ENCODE data around the gene CREBBP.

The CREBBP gene

DNA sequence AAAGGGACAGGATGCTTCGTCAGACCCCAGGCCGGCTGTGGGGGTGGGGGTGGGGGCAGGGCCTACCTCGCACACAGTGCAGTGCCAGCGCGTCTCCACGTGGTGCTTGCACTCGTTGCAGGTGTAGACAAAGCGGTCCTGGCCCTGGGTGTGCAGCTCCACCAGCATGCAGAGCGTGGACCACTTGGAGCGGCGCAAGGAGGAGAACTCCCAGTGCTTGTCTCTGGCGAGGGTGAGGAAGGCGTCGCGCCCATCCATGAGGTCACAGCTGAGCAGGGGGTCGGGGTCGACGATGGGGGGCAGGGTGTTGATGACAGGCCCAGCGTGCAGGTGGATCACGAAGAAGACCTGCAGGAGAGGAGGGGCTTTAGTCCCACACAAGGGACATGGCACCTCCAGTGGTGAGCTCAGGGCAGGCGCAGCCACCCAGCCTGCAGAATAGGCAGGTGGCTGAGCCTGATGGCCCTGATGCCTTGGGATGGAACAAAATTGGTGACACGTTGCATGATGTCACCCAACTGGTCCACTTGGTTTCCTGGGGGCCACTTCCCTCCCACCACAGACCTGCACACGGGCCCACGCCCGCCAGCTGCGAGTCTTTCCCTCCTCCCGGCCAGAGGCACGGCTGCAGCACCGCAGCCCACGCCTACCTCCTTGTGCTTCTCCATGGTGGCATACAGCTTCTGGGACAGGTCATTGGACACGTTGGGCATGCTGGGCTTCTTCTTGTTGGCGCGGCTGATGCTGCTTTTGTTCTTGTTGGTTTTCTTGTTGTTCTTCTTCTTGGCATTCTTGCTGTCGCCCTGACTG is 149.2 kb downstream of the CREBBP start:
- Histone ChIP-seq H3K9me3 (ENCODE audit: low read depth, low read length) (no peaks in the 10 kb centered on the region), H3K36me3 (ENCODE audit: insufficient read depth, low read length) (peaks cover 78% of the 10 kb centered on the region), H3K27ac (no peak overlapping the region), H3K4me3 (no peak overlapping the region), H3K9ac (ENCODE audit: insufficient read length) (no peak overlapping the region)
- TF ChIP-seq EZH2 (IDR thresholded peaks at IDR 0.05), result no peak
- no peak for TF ChIP-seq POLR2AphosphoS5 (IDR thresholded peaks at IDR 0.05; ENCODE audit: borderline replicate concordance, low read depth, low read length)
- TF ChIP-seq FOXP2 (optimal IDR thresholded peaks at IDR 0.05; ENCODE audit: control extremely low read depth, extremely low read length, insufficient read depth), result no peak
- DNase-seq (ENCODE audit: low read depth, low spot score), result no peak

DNA sequence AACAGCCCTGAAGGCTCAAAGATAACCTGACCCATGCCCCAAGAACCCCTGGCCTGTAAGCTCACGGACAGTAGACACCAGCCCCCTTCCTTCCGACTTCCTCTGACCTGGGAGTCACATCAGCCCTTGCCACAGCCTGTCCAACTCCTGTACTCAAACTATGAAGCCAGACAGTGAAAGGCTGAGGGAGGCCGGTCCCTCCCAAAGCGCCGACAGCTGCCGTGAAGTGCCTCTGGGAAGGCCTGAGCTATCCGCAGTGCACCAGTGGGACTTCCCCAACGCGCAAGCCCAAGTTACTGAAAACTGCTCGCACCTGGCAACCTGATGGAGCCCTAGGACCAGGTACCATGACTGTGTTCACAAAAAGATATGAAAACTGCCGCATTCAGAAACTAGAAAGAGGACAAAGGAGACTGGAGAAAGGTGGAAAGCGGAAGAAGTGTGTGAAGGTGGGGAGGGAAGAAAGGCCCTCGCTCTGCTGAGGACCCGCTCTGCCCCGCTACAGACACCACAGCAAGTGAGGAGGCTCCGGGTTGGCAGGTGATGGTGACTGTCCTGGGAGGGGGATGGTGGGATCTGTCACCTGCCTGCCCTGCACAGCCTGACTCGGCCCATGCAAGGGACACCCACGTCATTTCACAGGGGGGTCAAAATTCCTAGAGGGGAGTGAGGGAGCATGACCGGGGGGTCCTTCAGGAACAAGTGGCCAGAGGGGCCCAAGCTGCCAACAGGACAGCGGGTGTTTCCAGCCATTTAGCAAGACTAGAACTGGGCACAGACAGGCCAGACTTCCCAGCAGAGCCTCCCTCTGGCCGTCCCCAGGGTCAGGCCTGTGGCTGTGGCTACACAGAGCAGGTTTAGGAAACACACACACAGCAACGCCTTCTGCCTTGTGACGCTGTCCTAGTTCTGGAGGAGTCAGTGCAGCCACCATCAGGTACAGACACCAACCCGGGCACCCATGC is 150.1 kb downstream of the CREBBP start:
- DNase-seq (ENCODE audit: low read depth, low spot score), result no peak
- H3K27ac ChIP-seq, result no peak overlapping the region
- TF ChIP-seq EZH2 (IDR thresholded peaks at IDR 0.05) (no peak), FOXP2 (optimal IDR thresholded peaks at IDR 0.05; ENCODE audit: control extremely low read depth, extremely low read length, insufficient read depth) (no peak), POLR2AphosphoS5 (IDR thresholded peaks at IDR 0.05; ENCODE audit: borderline replicate concordance, low read depth, low read length) (no peak)
- no peak overlapping the region for H3K9ac ChIP-seq (ENCODE audit: insufficient read length)
- no peaks in the 10 kb centered on the region for H3K9me3 ChIP-seq (ENCODE audit: low read depth, low read length)
- no peak overlapping the region for H3K4me3 ChIP-seq
- H3K36me3 ChIP-seq (ENCODE audit: insufficient read depth, low read length), result peaks cover 69% of the 10 kb centered on the region

DNA sequence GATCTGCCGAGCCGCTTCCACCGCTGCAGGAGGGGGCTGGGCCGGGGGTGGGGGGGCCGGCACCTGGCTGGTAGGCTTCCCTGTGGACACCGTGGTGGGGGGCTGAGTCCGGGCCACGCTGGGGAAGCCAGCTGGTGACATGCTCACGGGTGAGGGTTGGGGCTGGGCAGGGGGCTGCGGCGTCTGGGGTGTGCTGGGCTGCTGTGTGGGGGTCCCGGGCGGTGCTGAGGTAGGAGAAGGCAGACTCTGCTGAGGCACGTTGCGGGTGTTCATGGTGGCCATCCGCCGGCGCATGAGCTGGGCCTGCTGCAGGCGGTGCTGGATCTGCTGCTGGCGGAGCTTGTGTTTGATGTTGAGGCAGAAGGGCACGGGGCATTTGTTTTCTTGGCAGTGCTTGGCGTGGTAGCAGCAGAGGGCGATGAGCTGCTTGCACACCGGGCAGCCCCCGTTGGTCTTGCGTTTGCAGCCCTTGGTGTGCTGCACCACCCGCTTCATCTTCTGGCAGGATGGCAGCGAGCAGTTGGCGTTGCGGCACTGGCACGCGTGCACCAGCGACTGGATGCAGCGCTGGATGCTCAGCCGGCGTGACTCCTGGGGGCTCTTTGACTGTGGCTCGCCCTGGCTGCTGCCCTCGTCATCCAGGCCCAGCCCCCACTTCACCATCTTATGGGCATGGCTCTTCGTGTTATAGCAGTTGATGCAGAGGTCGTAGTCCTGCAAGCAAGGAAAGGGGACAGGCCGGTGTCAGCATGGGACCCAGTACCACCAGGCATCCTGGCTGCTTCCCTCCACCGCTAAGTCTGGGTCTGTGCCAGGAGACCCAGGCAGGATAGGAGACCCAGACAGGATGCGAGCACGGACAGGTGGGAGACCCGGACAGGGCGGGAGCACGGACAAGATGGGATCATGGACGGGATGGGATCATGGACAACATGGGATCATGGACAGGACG is 151.1 kb downstream of the CREBBP start:
- H3K27ac ChIP-seq, result no peak overlapping the region
- no peak for DNase-seq (ENCODE audit: low read depth, low spot score)
- no peak overlapping the region for H3K4me3 ChIP-seq
- H3K9ac ChIP-seq (ENCODE audit: insufficient read length), result no peak overlapping the region
- H3K36me3 ChIP-seq (ENCODE audit: insufficient read depth, low read length), result peaks cover 59% of the 10 kb centered on the region
- no peaks in the 10 kb centered on the region for H3K9me3 ChIP-seq (ENCODE audit: low read depth, low read length)
- TF ChIP-seq POLR2AphosphoS5 (IDR thresholded peaks at IDR 0.05; ENCODE audit: borderline replicate concordance, low read depth, low read length), result no peak
- no peak for TF ChIP-seq FOXP2 (optimal IDR thresholded peaks at IDR 0.05; ENCODE audit: control extremely low read depth, extremely low read length, insufficient read depth)
- TF ChIP-seq EZH2 (IDR thresholded peaks at IDR 0.05), result no peak

DNA sequence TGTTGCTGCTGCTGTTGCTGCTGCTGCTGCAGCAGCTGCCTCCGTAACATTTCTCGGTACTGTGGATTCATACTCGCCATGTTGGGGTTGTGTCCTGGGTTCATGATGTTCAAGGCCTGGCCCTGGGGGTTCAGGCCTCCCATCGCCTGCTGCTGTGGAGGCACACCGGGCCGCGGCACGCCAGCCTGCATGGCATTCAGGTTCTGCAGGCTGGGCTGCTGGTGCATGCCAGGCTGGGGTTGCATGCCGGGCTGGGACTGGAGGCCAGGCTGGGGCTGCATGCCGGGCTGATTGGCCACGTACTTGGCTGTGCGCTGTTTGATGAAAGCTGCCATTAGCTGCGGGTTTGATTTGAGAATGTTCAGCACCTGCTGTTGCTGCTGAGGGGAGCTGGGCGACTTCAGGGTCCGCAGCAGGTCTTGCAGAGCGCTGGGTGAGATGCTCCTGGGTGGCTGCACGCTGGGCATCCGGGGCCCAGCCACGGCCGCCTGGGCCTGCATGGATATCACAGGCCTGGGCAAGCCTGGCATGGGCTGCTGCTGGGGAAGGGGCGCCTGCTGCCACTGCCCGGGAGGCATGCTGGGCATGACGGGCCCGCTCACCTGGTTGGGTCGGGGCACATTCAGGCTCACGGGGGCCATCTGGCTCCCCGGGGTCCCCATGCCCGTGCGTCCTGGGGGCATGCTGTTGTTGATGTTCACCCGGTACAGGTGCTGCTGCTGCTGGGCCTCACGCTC is 151.9 kb downstream of the CREBBP start:
- H3K4me3 ChIP-seq, result no peak overlapping the region
- TF ChIP-seq FOXP2 (optimal IDR thresholded peaks at IDR 0.05; ENCODE audit: control extremely low read depth, extremely low read length, insufficient read depth) (no peak), POLR2AphosphoS5 (IDR thresholded peaks at IDR 0.05; ENCODE audit: borderline replicate concordance, low read depth, low read length) (no peak), EZH2 (IDR thresholded peaks at IDR 0.05) (no peak)
- DNase-seq (ENCODE audit: low read depth, low spot score), result no peak
- no peaks in the 10 kb centered on the region for H3K9me3 ChIP-seq (ENCODE audit: low read depth, low read length)
- H3K27ac ChIP-seq, result no peak overlapping the region
- H3K9ac ChIP-seq (ENCODE audit: insufficient read length), result no peak overlapping the region
- H3K36me3 ChIP-seq (ENCODE audit: insufficient read depth, low read length), result peaks cover 53% of the 10 kb centered on the region

DNA sequence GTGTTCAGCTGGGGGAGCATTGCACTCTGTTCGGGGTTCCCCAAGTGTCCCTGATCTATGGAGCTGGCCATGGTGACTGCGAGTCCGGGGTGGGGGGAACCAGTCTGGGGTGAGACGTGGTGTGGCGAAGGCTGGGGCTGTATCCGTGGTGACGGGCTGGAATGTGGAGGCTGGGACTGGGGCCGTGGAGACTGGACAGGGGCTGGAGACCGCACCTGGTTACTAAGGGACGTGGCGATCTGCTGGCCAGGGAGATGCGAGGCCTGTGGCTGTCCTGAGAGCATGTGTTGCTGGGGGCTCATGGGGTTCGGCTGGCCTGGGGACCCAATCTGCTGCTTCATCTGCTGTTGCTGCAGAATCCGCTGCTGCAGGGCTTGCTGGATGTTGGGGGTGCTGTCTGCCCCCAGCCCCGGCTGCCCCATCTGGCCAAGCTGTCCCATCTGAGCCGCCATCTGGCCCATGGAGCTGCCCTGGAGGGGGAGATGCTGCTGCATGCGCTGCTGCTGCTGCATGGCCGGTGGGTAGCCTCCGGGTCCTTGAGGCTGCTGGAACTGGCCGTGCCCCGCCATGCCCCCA is 152.6 kb downstream of the CREBBP start:
- DNase-seq (ENCODE audit: low read depth, low spot score), result no peak
- H3K9ac ChIP-seq (ENCODE audit: insufficient read length), result no peak overlapping the region
- no peak overlapping the region for H3K27ac ChIP-seq
- no peak for TF ChIP-seq EZH2 (IDR thresholded peaks at IDR 0.05)
- no peak for TF ChIP-seq FOXP2 (optimal IDR thresholded peaks at IDR 0.05; ENCODE audit: control extremely low read depth, extremely low read length, insufficient read depth)
- no peak for TF ChIP-seq POLR2AphosphoS5 (IDR thresholded peaks at IDR 0.05; ENCODE audit: borderline replicate concordance, low read depth, low read length)
- H3K4me3 ChIP-seq, result no peak overlapping the region
- peaks cover 53% of the 10 kb centered on the region for H3K36me3 ChIP-seq (ENCODE audit: insufficient read depth, low read length)
- no peaks in the 10 kb centered on the region for H3K9me3 ChIP-seq (ENCODE audit: low read depth, low read length)

DNA sequence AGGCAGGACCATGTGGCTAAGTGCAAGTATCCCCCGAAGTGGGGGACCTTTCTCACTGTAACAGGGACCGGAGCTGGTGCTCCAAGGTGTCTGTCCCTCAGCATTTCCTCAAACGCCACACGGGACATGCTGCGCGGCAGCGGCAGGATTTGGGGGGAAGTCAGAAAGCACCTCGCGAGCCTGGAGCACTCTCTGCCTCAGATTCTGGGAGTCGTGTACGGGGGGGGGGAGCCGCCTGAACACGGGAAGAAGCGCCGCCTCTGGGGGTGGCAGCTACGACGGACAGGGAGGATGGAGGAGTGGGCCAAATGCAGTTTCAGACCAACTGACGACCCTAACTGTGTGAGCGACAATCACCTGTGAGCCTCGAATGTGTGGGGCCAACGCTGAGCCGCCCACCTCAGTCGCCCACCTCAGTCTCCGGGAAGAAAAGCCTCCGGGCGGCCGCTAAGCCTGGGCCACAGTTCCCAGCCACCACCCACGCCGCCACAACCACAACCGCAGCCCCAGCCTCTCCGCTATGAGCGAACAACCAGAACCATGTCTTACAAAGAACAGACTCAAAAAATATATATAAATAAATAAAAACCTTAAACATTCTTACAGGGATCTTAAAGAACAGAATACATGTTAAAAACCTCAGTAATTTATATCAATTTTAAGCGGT is 154.4 kb downstream of the CREBBP start:
- Histone ChIP-seq H3K36me3 (ENCODE audit: insufficient read depth, low read length) (peaks cover 39% of the 10 kb centered on the region), H3K9ac (ENCODE audit: insufficient read length) (no peak overlapping the region), H3K4me3 (no peak overlapping the region), H3K9me3 (ENCODE audit: low read depth, low read length) (no peaks in the 10 kb centered on the region), H3K27ac (0 out of 2 replicates have a peak overlapping the region, but pooled peaks have one; percentile 11)
- no peak for TF ChIP-seq POLR2AphosphoS5 (IDR thresholded peaks at IDR 0.05; ENCODE audit: borderline replicate concordance, low read depth, low read length)
- DNase-seq (ENCODE audit: low read depth, low spot score), result no peak

Data from SK-N-MC (cell line).